BE2C (cell line): ENCODE measurements around the gene ANKS1A.
"Not testable (repeated sequence)": the region's sequence is repeated elsewhere in the genome, so short reads cannot be mapped to it uniquely, and the experiment has no call there.

ENCODE experiments used
- DNase-seq: peaks from one replicate; pipeline ENCODE4 v3.0.0-alpha.2; 2020
- H3K27me3 ChIP-seq: fragments of 250-450 bp; sonication (Bioruptor Pico); 2 replicates; pipeline ENCODE4 v1.5.1; 2020; ENCODE audit warnings: mild to moderate bottlenecking
- H3K36me3 ChIP-seq: fragments of 250-450 bp; sonication (Bioruptor Pico); 2 replicates; pipeline ENCODE4 v1.5.1; 2020; ENCODE audit warnings: mild to moderate bottlenecking
- H3K4me1 ChIP-seq: fragments of 250-450 bp; sonication (Bioruptor Pico); 2 replicates; pipeline ENCODE4 v1.5.1; 2020
- H3K4me3 ChIP-seq: 2 replicates; pipeline ENCODE4 v1.5.1; 2011; ENCODE audit warnings: low read depth, low read length
- H3K9me3 ChIP-seq: fragments of 250-450 bp; sonication (Bioruptor Pico); 2 replicates; pipeline ENCODE4 v1.5.1; 2020
- TF ChIP-seq, protein P1 (sequence below): IDR thresholded peaks from 2 replicates; pipeline ENCODE4 v1.5.1; 2012; ENCODE audit warnings: mild to moderate bottlenecking, low read depth, low read length

Gene ANKS1A

DNA sequence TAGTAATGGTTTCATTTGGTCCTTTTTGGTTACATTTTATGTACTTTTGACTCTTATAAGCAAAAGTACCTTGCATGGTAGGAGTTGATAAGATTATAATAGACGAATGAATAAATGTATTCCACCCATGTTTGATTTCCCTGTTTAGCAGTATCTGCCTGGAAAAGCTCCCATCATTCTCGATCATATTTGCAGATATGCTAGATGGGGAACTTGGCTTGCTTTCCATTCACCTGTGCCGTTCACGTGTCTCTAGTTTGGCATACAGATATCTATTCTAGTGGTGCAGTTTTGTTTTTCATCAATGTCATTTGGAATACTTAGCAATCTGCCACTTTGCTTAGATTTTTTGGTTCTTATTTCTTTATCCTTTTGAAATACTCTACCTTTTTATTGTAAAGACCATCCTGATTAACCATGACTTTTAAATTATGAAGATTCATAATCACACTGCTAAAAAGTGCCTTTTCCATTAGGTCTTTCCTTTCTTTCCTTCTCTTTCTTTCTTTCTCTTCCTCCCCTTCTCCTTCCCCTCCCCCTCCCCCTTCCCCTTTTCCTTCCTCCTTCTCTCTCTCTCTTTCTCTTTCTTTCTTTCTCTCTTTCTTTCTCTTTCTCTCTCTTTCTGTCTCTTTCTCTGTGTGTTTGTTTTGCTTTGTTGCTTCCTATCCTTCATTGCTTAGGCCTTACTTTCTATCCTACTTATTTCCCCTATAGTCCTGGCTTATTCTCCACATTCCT lies 40.4 kb downstream of the ANKS1A start:
- Histone ChIP-seq H3K9me3 (no peaks in the 10 kb centered on the region), H3K4me3 (no peak overlapping the region), H3K4me1 (no peaks in the 10 kb centered on the region), H3K36me3 (no peaks in the 10 kb centered on the region), H3K27me3 (no peaks in the 10 kb centered on the region)
- DNase-seq: no peak
- TF ChIP-seq, protein P1, sequence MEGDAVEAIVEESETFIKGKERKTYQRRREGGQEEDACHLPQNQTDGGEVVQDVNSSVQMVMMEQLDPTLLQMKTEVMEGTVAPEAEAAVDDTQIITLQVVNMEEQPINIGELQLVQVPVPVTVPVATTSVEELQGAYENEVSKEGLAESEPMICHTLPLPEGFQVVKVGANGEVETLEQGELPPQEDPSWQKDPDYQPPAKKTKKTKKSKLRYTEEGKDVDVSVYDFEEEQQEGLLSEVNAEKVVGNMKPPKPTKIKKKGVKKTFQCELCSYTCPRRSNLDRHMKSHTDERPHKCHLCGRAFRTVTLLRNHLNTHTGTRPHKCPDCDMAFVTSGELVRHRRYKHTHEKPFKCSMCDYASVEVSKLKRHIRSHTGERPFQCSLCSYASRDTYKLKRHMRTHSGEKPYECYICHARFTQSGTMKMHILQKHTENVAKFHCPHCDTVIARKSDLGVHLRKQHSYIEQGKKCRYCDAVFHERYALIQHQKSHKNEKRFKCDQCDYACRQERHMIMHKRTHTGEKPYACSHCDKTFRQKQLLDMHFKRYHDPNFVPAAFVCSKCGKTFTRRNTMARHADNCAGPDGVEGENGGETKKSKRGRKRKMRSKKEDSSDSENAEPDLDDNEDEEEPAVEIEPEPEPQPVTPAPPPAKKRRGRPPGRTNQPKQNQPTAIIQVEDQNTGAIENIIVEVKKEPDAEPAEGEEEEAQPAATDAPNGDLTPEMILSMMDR: no peak

DNA sequence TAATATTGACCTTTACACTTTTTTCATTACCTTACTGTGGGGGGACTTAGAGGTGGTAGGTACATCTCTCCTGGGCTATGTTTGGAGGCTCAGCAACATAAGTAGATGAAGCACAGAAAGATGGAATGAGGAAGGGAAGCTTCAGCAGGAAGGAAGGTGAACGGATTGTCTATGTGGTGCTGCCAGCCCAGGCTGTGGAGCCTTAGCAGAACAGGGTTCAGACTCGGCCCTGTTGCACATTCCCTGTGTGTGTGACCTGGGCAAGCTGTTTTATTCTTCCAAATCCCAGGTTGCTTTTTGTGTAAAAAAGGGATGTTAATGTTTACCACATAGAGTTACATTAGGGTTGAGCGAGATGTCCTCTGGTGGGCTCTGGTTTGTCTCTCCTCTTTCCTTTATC lies 41.2 kb downstream of the ANKS1A start:
- TF ChIP-seq, protein P1: no peak
- no peak overlapping the region for H3K4me3 ChIP-seq
- no peaks in the 10 kb centered on the region for H3K4me1 ChIP-seq
- H3K36me3 ChIP-seq: no peaks in the 10 kb centered on the region
- no peak for DNase-seq
- H3K9me3 ChIP-seq: no peaks in the 10 kb centered on the region
- H3K27me3 ChIP-seq: no peaks in the 10 kb centered on the region

- not testable (repeated sequence) for H3K4me1 ChIP-seq, H3K36me3 ChIP-seq, H3K4me3 ChIP-seq, H3K27me3 ChIP-seq, DNase-seq, H3K9me3 ChIP-seq
Observed at GRCh38 chr6:34932202-34932601, 43.1 kb downstream of the ANKS1A start.

GRCh38 chr6:34934516-34934915 lies 45.5 kb downstream of the ANKS1A start:
- Histone ChIP-seq H3K27me3 (no peaks in the 10 kb centered on the region), H3K4me3 (no peak overlapping the region), H3K4me1 (no peaks in the 10 kb centered on the region), H3K9me3 (no peaks in the 10 kb centered on the region), H3K36me3 (no peaks in the 10 kb centered on the region)
- DNase-seq: no peak
- TF ChIP-seq, protein P1: no peak

DNA sequence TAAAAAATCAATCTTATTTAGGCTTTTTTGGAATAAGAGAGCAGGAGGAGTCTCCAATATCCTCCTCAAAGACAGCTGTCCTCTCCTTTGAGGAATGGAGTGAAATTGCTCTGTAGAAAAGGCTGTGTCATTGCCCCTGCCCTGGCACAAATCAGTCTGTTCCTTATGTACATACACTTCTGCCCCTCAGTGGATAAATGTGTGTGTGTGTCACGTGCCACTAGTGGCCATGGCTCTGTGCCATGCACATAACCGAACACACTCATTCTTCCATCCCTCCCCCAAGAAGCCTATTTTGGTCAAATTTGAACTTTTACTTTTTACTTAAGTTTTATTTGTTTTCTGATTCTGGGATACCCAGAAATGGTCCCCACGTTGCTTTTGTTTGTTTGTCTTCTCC lies 49.2 kb downstream of the ANKS1A start:
- Histone ChIP-seq H3K27me3 (no peaks in the 10 kb centered on the region), H3K9me3 (no peaks in the 10 kb centered on the region), H3K4me3 (no peak overlapping the region), H3K36me3 (no peaks in the 10 kb centered on the region), H3K4me1 (no peaks in the 10 kb centered on the region)
- TF ChIP-seq, protein P1: no peak
- no peak for DNase-seq

GRCh38 chr6:34940030-34940434 lies 51.0 kb downstream of the ANKS1A start:
- H3K27me3 ChIP-seq: no peaks in the 10 kb centered on the region
- no peaks in the 10 kb centered on the region for H3K4me1 ChIP-seq
- no peak overlapping the region for H3K4me3 ChIP-seq
- H3K36me3 ChIP-seq: no peaks in the 10 kb centered on the region
- no peaks in the 10 kb centered on the region for H3K9me3 ChIP-seq
- TF ChIP-seq, protein P1: no peak
- no peak for DNase-seq

GRCh38 chr6:34941421-34941820 lies 52.4 kb downstream of the ANKS1A start:
- no peak for DNase-seq
- Histone ChIP-seq H3K36me3 (no peaks in the 10 kb centered on the region), H3K27me3 (no peaks in the 10 kb centered on the region), H3K4me1 (no peaks in the 10 kb centered on the region), H3K4me3 (no peak overlapping the region), H3K9me3 (no peaks in the 10 kb centered on the region)
- TF ChIP-seq, protein P1: no peak
